Smooth muscle cell (in vitro differentiated cells): ENCODE measurements around the gene RAB14. TPM values are rescaled to one million over a fixed set of nuclear protein-coding genes. Genes with fewer than 3 reads are reported as not detected.

Experiments
- DNase-seq: peaks from one replicate; lab custom pipeline; 2025; ENCODE audit not compliant: unreplicated experiment; lab: John Stamatoyannopoulos, UW
- H2AFZ ChIP-seq: fragments of 200-600 bp; sonication (generic); 2 replicates; pipeline ENCODE4 v1.6.0; 2016; ENCODE audit warnings: antibody characterized with exemption, low read depth, mild to moderate bottlenecking
- H3F3A ChIP-seq: fragments of 200-600 bp; sonication (generic); 2 replicates; pipeline ENCODE4 v1.6.0; 2017; ENCODE audit warnings: antibody characterized with exemption, low read depth
- H3K27ac ChIP-seq: fragments of 200-600 bp; sonication (generic); 2 replicates; pipeline ENCODE4 v1.5.1; 2016; ENCODE audit warnings: low read depth, mild to moderate bottlenecking
- H3K27me3 ChIP-seq: fragments of 200-600 bp; sonication (generic); 2 replicates; pipeline ENCODE4 v1.6.1; 2016; ENCODE audit warnings: low read depth, mild to moderate bottlenecking
- H3K36me3 ChIP-seq: fragments of 200-600 bp; sonication (generic); 2 replicates; pipeline ENCODE4 v1.5.1; 2016; ENCODE audit warnings: low read depth
- H3K4me1 ChIP-seq: fragments of 200-600 bp; sonication (generic); 2 replicates; pipeline ENCODE4 v1.5.1; 2016; ENCODE audit warnings: low read depth
- H3K4me2 ChIP-seq: fragments of 200-600 bp; sonication (generic); 2 replicates; pipeline ENCODE4 v1.6.0; 2016; ENCODE audit warnings: mild to moderate bottlenecking
- H3K4me3 ChIP-seq: fragments of 200-600 bp; sonication (generic); 2 replicates; pipeline ENCODE4 v1.5.1; 2016; ENCODE audit warnings: mild to moderate bottlenecking
- H3K79me2 ChIP-seq: fragments of 200-600 bp; sonication (generic); 2 replicates; pipeline ENCODE4 v1.6.0; 2016; ENCODE audit warnings: low read depth, mild to moderate bottlenecking
- H3K9ac ChIP-seq: fragments of 200-600 bp; sonication (generic); 2 replicates; pipeline ENCODE4 v1.6.0; 2016; ENCODE audit warnings: low read depth
- H3K9me3 ChIP-seq: fragments of 200-600 bp; sonication (generic); replicated peaks from 2 replicates; pipeline ENCODE4 v1.5.1; 2016; ENCODE audit warnings: low read depth
- H4K20me1 ChIP-seq: fragments of 200-600 bp; sonication (generic); 2 replicates; pipeline ENCODE4 v1.6.0; 2016; ENCODE audit warnings: low read depth
- WGBS: methylation state at CpG from one replicate; pipeline ENCODE4 v1.1.7; 2016; ENCODE audit warnings: low lambda C conversion rate; 5-methylcytosine and 5-hydroxymethylcytosine counted together
- polyA plus RNA-seq: library from polyadenylated mRNA; unstranded; fragments of >200 nt; fragmentation: Nextera tagmentation; extraction: Ambion mirVana; gene quantifications from 2 replicates; pipeline ENCODE4 v1.2.1, GENCODE V29; 2016
- total RNA-seq: library from RNA; depleted of rRNA; stranded (reverse); fragments of >200 nt; gene quantifications from 2 replicates; pipeline ENCODE4 v1.2.3, GENCODE V29; 2014
- TF ChIP-seq, protein P1 (sequence below): fragments of 200-600 bp; sonication (generic); IDR thresholded peaks from 2 replicates; pipeline ENCODE4 v1.5.1; 2017; ENCODE audit warnings: borderline replicate concordance, mild to moderate bottlenecking, antibody characterized with exemption; ENCODE audit not compliant: insufficient read depth, poor library complexity, severe bottlenecking

The RAB14 gene
- total and polyA plus RNA-seq, 2 experiments from 2014 or later: 49.3 to 51.4 TPM

DNA sequence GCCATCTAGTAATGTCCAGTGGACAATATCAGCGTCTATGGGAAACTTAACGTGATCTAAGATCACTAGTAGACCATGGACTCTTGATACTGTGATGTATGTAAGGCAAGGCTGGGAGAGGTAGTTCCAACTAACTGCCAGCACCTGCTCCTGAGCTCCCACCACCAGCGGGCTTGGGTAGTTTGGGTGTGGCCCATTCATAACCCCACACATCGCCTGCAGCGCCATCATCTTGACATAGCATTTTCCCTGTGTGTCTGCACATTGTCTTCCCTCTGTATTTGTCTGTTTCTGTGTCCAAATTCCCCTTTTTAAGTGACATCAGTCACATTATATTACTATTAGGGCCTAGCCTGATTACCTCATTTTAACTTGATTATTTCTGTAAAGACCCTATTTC, 38.2 kb upstream of the RAB14 start:
- H3K27ac ChIP-seq: no peak overlapping the region
- no peaks in the 10 kb centered on the region for H3K79me2 ChIP-seq
- H2AFZ ChIP-seq: no peak overlapping the region
- H3K4me2 ChIP-seq: no peak overlapping the region
- no peaks in the 10 kb centered on the region for H3K4me1 ChIP-seq
- H3K9ac ChIP-seq: no peak overlapping the region
- no peaks in the 10 kb centered on the region for H3K9me3 ChIP-seq
- H4K20me1 ChIP-seq: no peaks in the 10 kb centered on the region
- WGBS: 95% methylated on average over 5 of the region's 5 CpGs
- TF ChIP-seq, protein P1, sequence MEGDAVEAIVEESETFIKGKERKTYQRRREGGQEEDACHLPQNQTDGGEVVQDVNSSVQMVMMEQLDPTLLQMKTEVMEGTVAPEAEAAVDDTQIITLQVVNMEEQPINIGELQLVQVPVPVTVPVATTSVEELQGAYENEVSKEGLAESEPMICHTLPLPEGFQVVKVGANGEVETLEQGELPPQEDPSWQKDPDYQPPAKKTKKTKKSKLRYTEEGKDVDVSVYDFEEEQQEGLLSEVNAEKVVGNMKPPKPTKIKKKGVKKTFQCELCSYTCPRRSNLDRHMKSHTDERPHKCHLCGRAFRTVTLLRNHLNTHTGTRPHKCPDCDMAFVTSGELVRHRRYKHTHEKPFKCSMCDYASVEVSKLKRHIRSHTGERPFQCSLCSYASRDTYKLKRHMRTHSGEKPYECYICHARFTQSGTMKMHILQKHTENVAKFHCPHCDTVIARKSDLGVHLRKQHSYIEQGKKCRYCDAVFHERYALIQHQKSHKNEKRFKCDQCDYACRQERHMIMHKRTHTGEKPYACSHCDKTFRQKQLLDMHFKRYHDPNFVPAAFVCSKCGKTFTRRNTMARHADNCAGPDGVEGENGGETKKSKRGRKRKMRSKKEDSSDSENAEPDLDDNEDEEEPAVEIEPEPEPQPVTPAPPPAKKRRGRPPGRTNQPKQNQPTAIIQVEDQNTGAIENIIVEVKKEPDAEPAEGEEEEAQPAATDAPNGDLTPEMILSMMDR: no peak
- H3K27me3 ChIP-seq: no peaks in the 10 kb centered on the region
- H3K36me3 ChIP-seq: no peaks in the 10 kb centered on the region
- no peaks in the 10 kb centered on the region for H3F3A ChIP-seq
- DNase-seq: no peak
- H3K4me3 ChIP-seq: no peak overlapping the region

DNA sequence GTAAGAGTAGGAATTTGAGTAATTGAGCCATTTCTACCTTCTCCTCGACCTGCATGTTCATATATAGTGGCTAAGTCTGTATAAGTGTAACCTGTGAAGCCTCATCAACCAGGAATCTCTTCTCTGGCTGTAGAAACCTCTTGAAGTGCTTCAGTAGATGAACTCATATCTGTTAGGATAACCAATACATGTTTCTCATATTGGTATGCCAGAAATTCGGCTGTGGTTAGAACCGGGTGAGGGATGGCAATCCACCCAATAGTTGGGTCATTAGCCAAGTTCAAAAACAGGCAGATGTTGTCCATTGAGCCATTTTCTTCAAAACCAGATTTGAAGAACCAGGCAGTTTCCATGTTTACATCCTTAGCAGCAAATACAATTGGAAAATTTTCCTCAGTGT, 37.4 kb upstream of the RAB14 start:
- H4K20me1 ChIP-seq: no peaks in the 10 kb centered on the region
- H3K9me3 ChIP-seq: no peaks in the 10 kb centered on the region
- TF ChIP-seq, protein P1: no peak
- H3K4me2 ChIP-seq: no peak overlapping the region
- no peak for DNase-seq
- no peaks in the 10 kb centered on the region for H3K79me2 ChIP-seq
- no peak overlapping the region for H3K4me3 ChIP-seq
- no peaks in the 10 kb centered on the region for H3K36me3 ChIP-seq
- no peak overlapping the region for H2AFZ ChIP-seq
- H3K27ac ChIP-seq: no peak overlapping the region
- H3K27me3 ChIP-seq: no peaks in the 10 kb centered on the region
- WGBS: 98% methylated on average over 3 of the region's 3 CpGs
- no peaks in the 10 kb centered on the region for H3K4me1 ChIP-seq
- no peak overlapping the region for H3K9ac ChIP-seq
- no peaks in the 10 kb centered on the region for H3F3A ChIP-seq

DNA sequence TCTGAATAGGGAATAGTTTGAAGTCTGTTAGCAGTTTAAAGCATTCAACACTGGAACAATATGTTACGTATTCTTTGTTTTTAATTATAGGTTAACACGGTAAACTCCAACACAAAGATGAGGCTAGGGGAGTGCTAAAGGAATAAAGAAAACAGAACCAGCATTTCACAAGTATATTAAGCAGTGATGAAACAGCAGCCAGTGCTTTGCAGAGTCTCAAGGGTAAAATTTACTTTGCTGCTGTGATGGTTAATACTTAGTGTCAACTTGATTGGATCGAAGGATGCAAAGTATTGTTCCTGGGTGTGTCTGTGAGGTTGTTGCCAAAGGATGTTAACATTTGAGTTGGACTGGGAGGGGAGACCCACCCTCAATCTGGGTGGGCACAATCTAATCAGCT, 36.2 kb upstream of the RAB14 start:
- H3K9me3 ChIP-seq: no peaks in the 10 kb centered on the region
- H3K4me3 ChIP-seq: no peak overlapping the region
- H3K79me2 ChIP-seq: no peaks in the 10 kb centered on the region
- no peak overlapping the region for H2AFZ ChIP-seq
- TF ChIP-seq, protein P1: no peak
- H4K20me1 ChIP-seq: no peaks in the 10 kb centered on the region
- DNase-seq: no peak
- H3K9ac ChIP-seq: no peak overlapping the region
- no peaks in the 10 kb centered on the region for H3K4me1 ChIP-seq
- no peak overlapping the region for H3K4me2 ChIP-seq
- WGBS: 94% methylated on average over 3 of the region's 3 CpGs
- H3K36me3 ChIP-seq: no peaks in the 10 kb centered on the region
- H3K27me3 ChIP-seq: no peaks in the 10 kb centered on the region
- H3K27ac ChIP-seq: no peak overlapping the region
- H3F3A ChIP-seq: no peaks in the 10 kb centered on the region

DNA sequence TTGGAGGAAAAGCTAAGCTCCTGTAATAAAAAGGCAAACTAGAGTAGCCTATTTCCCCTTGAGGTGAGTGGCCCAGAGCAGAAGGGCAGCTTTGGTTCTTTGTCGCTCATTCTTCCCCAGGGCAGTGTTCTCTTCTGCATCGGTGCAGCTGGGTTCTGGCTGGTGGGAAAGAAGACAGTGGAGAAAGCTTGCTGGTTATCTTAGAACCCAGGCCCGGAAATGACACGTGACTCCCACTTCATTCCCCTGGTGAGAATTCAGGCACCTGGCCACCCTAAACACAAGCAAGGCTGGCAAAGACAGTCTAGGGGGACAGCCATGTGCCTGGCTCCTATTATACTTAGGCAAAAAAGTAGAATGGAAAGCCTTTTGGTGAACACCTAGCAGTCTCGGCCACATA, 33.8 kb upstream of the RAB14 start:
- no peak overlapping the region for H2AFZ ChIP-seq

More for the DNA sequence above, 33.8 kb upstream of the RAB14 start:
- H3K27me3 ChIP-seq: no peaks in the 10 kb centered on the region
- no peaks in the 10 kb centered on the region for H3K79me2 ChIP-seq
- H4K20me1 ChIP-seq: no peaks in the 10 kb centered on the region
- H3K27ac ChIP-seq: no peak overlapping the region
- over 99% methylated on average over 5 of the region's 5 CpGs for WGBS
- no peaks in the 10 kb centered on the region for H3F3A ChIP-seq
- no peak overlapping the region for H3K9ac ChIP-seq
- no peak overlapping the region for H3K4me2 ChIP-seq
- no peak for DNase-seq
- no peaks in the 10 kb centered on the region for H3K36me3 ChIP-seq
- no peaks in the 10 kb centered on the region for H3K9me3 ChIP-seq
- TF ChIP-seq, protein P1: no peak
- no peaks in the 10 kb centered on the region for H3K4me1 ChIP-seq
- H3K4me3 ChIP-seq: no peak overlapping the region
